Keratinocyte (primary cell): Measurements from ENCODE around the gene IGF2BP2.
"Not testable (repeated sequence)": the region's sequence is repeated elsewhere in the genome, so short reads cannot be mapped to it uniquely, and the experiment has no call there.

Experiments
- CTCF ChIP-seq, 3 experiments: IDR thresholded peaks in 1 of 3; conservative IDR thresholded peaks in 1 of 3; optimal IDR thresholded peaks in 1 of 3; 2 replicates in 2 of 3; 3 replicates in 1 of 3; pipeline versions ENCODE3 to v1.5.1; 2011; ENCODE audit warnings: low read length in 3 of 3, mild to moderate bottlenecking in 3 of 3, moderate library complexity in 2 of 3, control low read depth in 1 of 3, inconsistent platforms in 1 of 3; ENCODE audit not compliant: insufficient read depth in 2 of 3; ENCODE audit errors: extremely low read depth in 1 of 3
- EZH2 ChIP-seq: IDR thresholded peaks from one replicate; pipeline ENCODE4 v1.6.1; 2012; ENCODE audit warnings: inconsistent platforms, mild to moderate bottlenecking, low read length, moderate library complexity

- TF ChIP-seq CTCF (optimal IDR thresholded peaks at IDR 0.05 in 1 of 3, IDR thresholded peaks at IDR 0.05 in 1 of 3, conservative IDR thresholded peaks at IDR 0.05 in 1 of 3; ENCODE audit: extremely low read depth in 1 of 3, insufficient read depth in 2 of 3, low read length in 3 of 3); EZH2: not testable (repeated sequence)
Observed at GRCh38 chr3:185853771-185854170, 28.9 kb upstream of the IGF2BP2 start.
